DOHH2 (cell line): ENCODE data around the gene GHRH.

Experiments used
- CTCF ChIP-seq: fragments of 200-600 bp; sonication (generic); IDR thresholded peaks from one replicate; pipeline ENCODE4 v1.5.1; 2014; ENCODE audit warnings: antibody characterized with exemption, mild to moderate bottlenecking, low read depth, low read length; ENCODE audit not compliant: poor library complexity, severe bottlenecking
- EZH2phosphoT487 ChIP-seq: fragments of 200-600 bp; sonication (generic); IDR thresholded peaks from 2 replicates; pipeline ENCODE4 v1.6.1; 2017; ENCODE audit warnings: borderline replicate concordance, mild to moderate bottlenecking, antibody characterized with exemption, low read length, moderate library complexity, mixed read lengths

- TF ChIP-seq CTCF (no peak), EZH2phosphoT487 (no peak)
Measured at GRCh38 chr20:37238935-37239451, 22.6 kb downstream of the GHRH start.
